SK-N-SH treated with all-trans-retinoic acid at 6 μM for 48 hours (cell line): ENCODE results near the gene CLEC4D.
"Not testable (repeated sequence)": the region's sequence is repeated elsewhere in the genome, so short reads cannot be mapped to it uniquely, and the experiment has no call there.

Source experiments
- ATAC-seq: fragments of 200-7000 bp; cut with Tn5 transposase; 3 replicates; pipeline ENCODE4 v1.9.1; 2020; ENCODE audit warnings: mild to moderate bottlenecking, moderate library complexity
- ARNTL ChIP-seq: fragments of 450-650 bp; formaldehyde crosslinking; IDR thresholded peaks from 2 replicates; pipeline ENCODE4 v1.5.0; 2020; ENCODE audit warnings: low read depth, mild to moderate bottlenecking, moderate library complexity, borderline replicate concordance
- CSDC2 ChIP-seq: fragments of 250-450 bp; sonication (Bioruptor Pico); IDR thresholded peaks from 2 replicates; pipeline ENCODE4 v1.5.0; 2020; ENCODE audit warnings: mild to moderate bottlenecking, moderate library complexity
- ESRRG ChIP-seq: fragments of 250-450 bp; sonication (Bioruptor Pico); IDR thresholded peaks from 2 replicates; pipeline ENCODE4 v1.6.1; 2021; ENCODE audit warnings: mild to moderate bottlenecking
- GLIS3 ChIP-seq: fragments of 250-450 bp; sonication (Bioruptor Pico); IDR thresholded peaks from 2 replicates; pipeline ENCODE4 v1.5.0; 2020; ENCODE audit warnings: mild to moderate bottlenecking, moderate library complexity
- ISL1 ChIP-seq: fragments of 250-450 bp; sonication (Bioruptor Pico); IDR thresholded peaks from 2 replicates; pipeline ENCODE4 v2.1.2; 2022; ENCODE audit warnings: mild to moderate bottlenecking, moderate library complexity
- OSR1 ChIP-seq: fragments of 250-450 bp; sonication (Bioruptor Pico); IDR thresholded peaks from 2 replicates; pipeline ENCODE4 v1.8.0; 2022; ENCODE audit warnings: moderate library complexity, mild to moderate bottlenecking, inconsistent platforms
- TCF4 ChIP-seq: fragments of 250-450 bp; sonication (Bioruptor Pico); IDR thresholded peaks from 2 replicates; pipeline ENCODE4 v1.8.0; 2021; ENCODE audit warnings: mild to moderate bottlenecking, moderate library complexity, borderline replicate concordance
- TOX ChIP-seq: fragments of 250-450 bp; sonication (Bioruptor Pico); IDR thresholded peaks from 2 replicates; pipeline ENCODE4 v1.8.0; 2021; ENCODE audit warnings: mild to moderate bottlenecking, moderate library complexity, borderline replicate concordance
- ZC3H10 ChIP-seq: fragments of 250-450 bp; sonication (Bioruptor Pico); IDR thresholded peaks from 2 replicates; pipeline ENCODE4 v1.5.1; 2021; ENCODE audit warnings: mild to moderate bottlenecking, moderate library complexity
- ZFP30 ChIP-seq: fragments of 450-650 bp; formaldehyde crosslinking; IDR thresholded peaks from 2 replicates; pipeline ENCODE4 v1.5.0; 2022; ENCODE audit warnings: mild to moderate bottlenecking, moderate library complexity
- ZNF70 ChIP-seq: fragments of 450-650 bp; formaldehyde crosslinking; IDR thresholded peaks from 2 replicates; pipeline ENCODE4 v1.5.0; 2020; ENCODE audit warnings: mild to moderate bottlenecking, moderate library complexity
- ZNF8 ChIP-seq: fragments of 450-650 bp; formaldehyde crosslinking; IDR thresholded peaks from 2 replicates; pipeline ENCODE4 v1.5.0; 2020; ENCODE audit warnings: mild to moderate bottlenecking, moderate library complexity
- TF ChIP-seq, protein P1 (sequence below): fragments of 250-450 bp; sonication (Bioruptor Pico); IDR thresholded peaks from 2 replicates; pipeline ENCODE4 v1.8.0; 2020; ENCODE audit warnings: mild to moderate bottlenecking, moderate library complexity, borderline replicate concordance
- TF ChIP-seq, protein P2 (sequence below): fragments of 250-450 bp; sonication (Bioruptor Pico); IDR thresholded peaks from 2 replicates; pipeline ENCODE4 v1.5.1; 2021; ENCODE audit warnings: mild to moderate bottlenecking, moderate library complexity
- TF ChIP-seq, protein P3 (sequence below): fragments of 250-450 bp; sonication (Bioruptor Pico); IDR thresholded peaks from 2 replicates; pipeline ENCODE4 v1.5.1; 2020; ENCODE audit warnings: low read depth, mild to moderate bottlenecking, moderate library complexity
- TF ChIP-seq, protein P4 (sequence below): fragments of 250-450 bp; sonication (Bioruptor Pico); IDR thresholded peaks from 2 replicates; pipeline ENCODE4 v1.8.0; 2021; ENCODE audit warnings: low read depth, mild to moderate bottlenecking, moderate library complexity, borderline replicate concordance

Gene CLEC4D

DNA sequence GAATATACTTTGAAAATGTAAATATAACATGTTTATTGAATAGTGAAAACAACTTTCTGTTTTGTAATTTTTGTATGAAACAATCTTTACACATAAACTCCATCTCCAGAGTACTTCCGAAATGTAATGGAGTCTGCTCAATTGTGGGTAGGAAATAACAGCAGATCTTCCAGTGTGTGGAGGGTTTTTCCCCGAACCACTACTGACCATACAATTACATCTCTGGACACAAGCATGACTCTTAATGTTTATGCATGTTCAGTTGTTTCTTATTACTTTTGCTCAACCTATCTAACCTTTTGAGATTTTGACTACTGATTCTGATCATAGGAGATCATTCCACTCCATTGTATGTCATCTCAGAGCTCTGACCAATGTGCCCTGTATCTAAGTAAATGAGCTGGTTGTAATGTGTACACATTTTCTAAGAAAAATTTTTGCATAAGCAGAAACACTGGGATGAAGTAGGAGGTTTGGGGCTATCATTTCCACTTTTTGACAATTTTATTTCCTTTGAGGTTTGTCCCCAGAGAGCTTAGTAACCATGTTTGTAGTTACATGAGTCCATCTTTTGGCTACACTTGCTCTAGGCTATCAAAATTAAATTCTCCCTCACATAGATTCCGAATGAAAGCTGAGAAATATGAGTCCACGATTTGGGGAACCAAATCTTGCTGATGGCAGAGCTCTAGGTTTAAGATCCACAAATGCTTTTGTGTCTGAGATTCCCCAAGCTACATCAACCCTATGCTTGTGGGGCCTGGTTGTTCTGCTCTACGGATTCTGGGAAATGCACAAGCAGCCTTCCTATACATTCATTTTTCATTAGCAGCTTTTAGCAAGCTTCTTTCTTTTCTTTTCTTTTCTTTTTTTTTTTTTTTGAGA is 21.4 kb upstream of the CLEC4D start (continued):
- TF ChIP-seq, protein P1, sequence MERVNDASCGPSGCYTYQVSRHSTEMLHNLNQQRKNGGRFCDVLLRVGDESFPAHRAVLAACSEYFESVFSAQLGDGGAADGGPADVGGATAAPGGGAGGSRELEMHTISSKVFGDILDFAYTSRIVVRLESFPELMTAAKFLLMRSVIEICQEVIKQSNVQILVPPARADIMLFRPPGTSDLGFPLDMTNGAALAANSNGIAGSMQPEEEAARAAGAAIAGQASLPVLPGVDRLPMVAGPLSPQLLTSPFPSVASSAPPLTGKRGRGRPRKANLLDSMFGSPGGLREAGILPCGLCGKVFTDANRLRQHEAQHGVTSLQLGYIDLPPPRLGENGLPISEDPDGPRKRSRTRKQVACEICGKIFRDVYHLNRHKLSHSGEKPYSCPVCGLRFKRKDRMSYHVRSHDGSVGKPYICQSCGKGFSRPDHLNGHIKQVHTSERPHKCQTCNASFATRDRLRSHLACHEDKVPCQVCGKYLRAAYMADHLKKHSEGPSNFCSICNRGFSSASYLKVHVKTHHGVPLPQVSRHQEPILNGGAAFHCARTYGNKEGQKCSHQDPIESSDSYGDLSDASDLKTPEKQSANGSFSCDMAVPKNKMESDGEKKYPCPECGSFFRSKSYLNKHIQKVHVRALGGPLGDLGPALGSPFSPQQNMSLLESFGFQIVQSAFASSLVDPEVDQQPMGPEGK (CRISPR knock-in tag): no peak
- TF ChIP-seq OSR1 (CRISPR knock-in tag): no peak
- TF ChIP-seq, protein P2, sequence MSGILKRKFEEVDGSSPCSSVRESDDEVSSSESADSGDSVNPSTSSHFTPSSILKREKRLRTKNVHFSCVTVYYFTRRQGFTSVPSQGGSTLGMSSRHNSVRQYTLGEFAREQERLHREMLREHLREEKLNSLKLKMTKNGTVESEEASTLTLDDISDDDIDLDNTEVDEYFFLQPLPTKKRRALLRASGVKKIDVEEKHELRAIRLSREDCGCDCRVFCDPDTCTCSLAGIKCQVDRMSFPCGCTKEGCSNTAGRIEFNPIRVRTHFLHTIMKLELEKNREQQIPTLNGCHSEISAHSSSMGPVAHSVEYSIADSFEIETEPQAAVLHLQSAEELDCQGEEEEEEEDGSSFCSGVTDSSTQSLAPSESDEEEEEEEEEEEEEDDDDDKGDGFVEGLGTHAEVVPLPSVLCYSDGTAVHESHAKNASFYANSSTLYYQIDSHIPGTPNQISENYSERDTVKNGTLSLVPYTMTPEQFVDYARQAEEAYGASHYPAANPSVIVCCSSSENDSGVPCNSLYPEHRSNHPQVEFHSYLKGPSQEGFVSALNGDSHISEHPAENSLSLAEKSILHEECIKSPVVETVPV (CRISPR knock-in tag): no peak

DNA sequence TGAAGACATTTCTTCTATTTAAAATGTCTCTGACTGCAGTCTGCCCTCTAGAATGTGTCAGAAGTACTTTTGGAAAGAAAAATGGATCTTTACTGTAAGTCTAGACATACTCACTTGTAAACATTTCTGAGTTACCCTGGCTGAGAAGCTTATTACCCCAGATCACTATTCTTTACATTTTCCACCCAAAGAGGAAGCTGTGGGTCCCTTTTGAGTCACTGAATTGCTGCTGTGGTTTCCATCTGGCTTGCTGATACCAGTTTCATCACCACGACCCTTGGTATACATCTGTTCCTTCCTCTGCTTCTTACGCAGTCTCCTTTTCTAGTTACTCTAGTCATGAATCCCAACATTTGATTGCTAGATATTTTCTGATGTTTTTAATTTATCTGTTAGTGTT is 20.2 kb upstream of the CLEC4D start:
- ATAC-seq: no peak
- TF ChIP-seq, protein P3, sequence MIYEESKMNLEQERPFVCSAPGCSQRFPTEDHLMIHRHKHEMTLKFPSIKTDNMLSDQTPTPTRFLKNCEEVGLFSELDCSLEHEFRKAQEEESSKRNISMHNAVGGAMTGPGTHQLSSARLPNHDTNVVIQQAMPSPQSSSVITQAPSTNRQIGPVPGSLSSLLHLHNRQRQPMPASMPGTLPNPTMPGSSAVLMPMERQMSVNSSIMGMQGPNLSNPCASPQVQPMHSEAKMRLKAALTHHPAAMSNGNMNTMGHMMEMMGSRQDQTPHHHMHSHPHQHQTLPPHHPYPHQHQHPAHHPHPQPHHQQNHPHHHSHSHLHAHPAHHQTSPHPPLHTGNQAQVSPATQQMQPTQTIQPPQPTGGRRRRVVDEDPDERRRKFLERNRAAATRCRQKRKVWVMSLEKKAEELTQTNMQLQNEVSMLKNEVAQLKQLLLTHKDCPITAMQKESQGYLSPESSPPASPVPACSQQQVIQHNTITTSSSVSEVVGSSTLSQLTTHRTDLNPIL (CRISPR knock-in tag): no peak
- TF ChIP-seq TCF4 (CRISPR knock-in tag): no peak
- TF ChIP-seq, protein P1 (CRISPR knock-in tag): no peak
- TF ChIP-seq ARNTL (CRISPR knock-in tag): no peak
- TF ChIP-seq ESRRG (CRISPR knock-in tag): no peak
- TF ChIP-seq, protein P2 (CRISPR knock-in tag): no peak
- no peak for TF ChIP-seq OSR1 (CRISPR knock-in tag)
- no peak for TF ChIP-seq ZFP30 (CRISPR knock-in tag)
- no peak for TF ChIP-seq TOX
- TF ChIP-seq, protein P4, sequence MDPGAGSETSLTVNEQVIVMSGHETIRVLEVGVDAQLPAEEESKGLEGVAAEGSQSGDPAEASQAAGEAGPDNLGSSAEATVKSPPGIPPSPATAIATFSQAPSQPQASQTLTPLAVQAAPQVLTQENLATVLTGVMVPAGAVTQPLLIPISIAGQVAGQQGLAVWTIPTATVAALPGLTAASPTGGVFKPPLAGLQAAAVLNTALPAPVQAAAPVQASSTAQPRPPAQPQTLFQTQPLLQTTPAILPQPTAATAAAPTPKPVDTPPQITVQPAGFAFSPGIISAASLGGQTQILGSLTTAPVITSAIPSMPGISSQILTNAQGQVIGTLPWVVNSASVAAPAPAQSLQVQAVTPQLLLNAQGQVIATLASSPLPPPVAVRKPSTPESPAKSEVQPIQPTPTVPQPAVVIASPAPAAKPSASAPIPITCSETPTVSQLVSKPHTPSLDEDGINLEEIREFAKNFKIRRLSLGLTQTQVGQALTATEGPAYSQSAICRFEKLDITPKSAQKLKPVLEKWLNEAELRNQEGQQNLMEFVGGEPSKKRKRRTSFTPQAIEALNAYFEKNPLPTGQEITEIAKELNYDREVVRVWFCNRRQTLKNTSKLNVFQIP (CRISPR knock-in tag): no peak
- no peak for TF ChIP-seq ZNF8 (CRISPR knock-in tag)
- no peak for TF ChIP-seq GLIS3 (CRISPR knock-in tag)
- TF ChIP-seq ZC3H10 (CRISPR knock-in tag): no peak
- TF ChIP-seq ISL1 (CRISPR knock-in tag): no peak
- TF ChIP-seq CSDC2 (CRISPR knock-in tag): no peak
- no peak for TF ChIP-seq ZNF70 (CRISPR knock-in tag)

DNA sequence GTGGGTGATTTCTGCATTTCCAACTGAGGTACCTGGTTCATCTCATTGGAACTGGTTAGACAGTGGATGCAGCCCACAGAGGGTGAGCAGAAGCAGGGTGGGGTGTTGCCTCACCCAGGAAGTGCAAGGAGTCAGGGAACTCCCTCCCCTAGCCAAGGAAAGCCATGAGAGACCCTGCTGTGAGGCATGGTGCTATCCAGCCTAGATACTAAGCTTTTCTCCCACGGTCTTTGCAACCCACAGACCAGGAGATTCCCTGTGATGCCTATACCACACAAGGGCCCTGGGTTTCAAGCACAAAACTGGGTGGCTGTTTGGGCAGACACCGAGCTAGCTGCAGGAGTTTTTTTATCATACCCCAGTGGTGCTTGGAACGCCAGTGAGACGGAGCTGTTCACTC is 17.6 kb upstream of the CLEC4D start:
- not testable (repeated sequence) for ATAC-seq

DNA sequence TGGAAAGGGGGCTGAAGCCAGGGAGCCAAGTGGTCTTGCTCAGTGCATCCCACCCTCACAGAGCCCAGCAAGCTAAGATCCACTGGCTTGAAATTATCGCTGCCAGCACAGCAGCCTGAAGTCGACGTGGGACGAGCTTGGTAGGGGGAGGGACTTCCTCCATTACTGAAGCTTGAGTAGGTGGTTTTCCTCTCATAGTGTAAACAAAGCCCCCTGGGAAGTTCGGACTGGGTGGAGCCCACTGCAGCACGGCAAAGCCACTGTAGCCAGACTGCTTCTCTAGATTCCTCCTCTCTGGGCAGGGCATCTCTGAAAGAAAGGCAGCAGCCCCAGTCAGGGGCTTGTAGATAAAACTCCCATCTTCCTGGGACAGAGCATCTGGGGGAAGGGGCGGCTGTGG is 17.2 kb upstream of the CLEC4D start:
- not testable (repeated sequence) for ATAC-seq
